Right renal pelvis (tissue), 4 donors: ENCODE data around the gene CBFA2T3. TPM values are rescaled to one million over a fixed set of nuclear protein-coding genes. Genes with fewer than 3 reads are reported as not detected.

Source experiments
- DNase-seq, 4 donors: peaks; one replicate each; pipeline ENCODE4 v3.0.0-alpha.2; 2013; ENCODE audit warnings: low read depth in 4 of 4, low spot score in 3 of 4, missing footprints in 1 of 4
- polyA plus RNA-seq, 4 donors: library from polyadenylated mRNA; unstranded; fragments of 120-200 nt; gene quantifications; one replicate each; pipeline ENCODE4 v1.2.1, GENCODE V29; 2013; ENCODE audit not compliant: insufficient read length in 4 of 4

Gene CBFA2T3
- polyA plus RNA-seq, 4 donors: 2.4 to 3.3 (median 2.8) TPM

DNA sequence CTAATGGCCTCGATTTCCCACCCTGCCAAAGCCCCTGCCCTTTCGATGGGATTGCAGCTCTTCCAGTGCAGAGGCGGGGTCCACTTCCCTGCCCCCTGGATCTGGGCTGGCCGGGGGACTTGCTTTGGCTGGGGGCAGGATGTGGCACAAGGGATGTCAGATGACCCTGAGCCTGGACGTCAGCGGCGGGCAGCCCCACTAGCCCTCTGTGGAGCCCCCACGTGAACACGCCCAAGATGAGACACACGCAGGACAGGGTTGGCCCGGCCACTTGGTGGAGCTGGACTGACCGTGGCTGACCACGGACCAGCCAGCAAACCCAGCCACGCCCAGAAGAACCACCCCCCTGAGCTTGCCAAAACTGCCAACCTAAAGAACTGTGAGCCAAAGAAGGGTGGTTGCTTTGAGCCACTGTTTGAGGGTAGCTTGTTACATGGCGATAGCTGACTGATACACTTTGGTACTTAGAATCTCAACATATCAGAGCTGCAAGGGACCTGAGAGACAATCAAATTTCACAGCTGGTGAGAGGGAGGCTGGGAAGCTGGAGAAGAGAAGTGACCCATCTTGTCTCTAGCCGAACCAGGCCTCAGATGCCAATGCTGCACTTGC, 63.9 kb downstream of the CBFA2T3 start:
- DNase-seq: no peak

DNA sequence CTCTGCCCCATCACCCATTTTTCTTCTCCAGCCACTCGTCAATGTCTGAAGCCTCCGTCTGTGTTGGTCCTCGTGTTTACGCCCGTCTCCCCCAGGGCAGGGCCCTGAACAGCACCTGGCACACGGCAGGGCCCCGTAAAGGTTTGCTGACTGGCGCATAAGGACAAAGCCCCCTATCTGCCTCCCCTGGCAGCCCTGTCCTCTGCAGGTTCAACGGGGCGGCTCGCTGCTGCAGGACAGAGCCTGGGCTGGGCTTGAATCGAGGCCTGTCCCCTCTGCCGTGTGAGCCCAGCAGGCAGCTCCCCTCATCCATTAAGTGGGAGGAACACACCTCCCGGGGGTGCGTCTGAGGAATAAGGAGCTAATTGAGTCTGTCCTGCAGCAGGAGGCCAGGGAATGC, 64.5 kb downstream of the CBFA2T3 start:
- DNase-seq: no peak

DNA sequence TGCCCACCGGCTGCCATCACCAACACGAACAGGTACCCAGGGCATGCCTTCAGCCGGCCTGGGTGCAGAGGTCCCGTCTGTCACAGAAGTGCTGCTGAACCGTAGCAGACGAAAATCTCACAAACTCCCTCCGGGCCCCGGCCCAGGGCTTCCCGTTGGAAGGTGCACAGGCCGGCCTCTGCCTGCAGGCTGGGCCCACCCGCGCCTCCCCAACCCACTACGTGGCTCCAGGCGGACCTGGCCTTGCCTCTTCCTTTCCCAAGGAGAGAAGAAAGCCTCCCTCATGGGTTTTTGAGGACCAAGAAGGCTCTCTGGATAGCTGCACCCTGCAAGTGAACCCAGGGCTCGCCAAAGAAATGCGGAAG, 65.1 kb downstream of the CBFA2T3 start:
- no peak for DNase-seq

DNA sequence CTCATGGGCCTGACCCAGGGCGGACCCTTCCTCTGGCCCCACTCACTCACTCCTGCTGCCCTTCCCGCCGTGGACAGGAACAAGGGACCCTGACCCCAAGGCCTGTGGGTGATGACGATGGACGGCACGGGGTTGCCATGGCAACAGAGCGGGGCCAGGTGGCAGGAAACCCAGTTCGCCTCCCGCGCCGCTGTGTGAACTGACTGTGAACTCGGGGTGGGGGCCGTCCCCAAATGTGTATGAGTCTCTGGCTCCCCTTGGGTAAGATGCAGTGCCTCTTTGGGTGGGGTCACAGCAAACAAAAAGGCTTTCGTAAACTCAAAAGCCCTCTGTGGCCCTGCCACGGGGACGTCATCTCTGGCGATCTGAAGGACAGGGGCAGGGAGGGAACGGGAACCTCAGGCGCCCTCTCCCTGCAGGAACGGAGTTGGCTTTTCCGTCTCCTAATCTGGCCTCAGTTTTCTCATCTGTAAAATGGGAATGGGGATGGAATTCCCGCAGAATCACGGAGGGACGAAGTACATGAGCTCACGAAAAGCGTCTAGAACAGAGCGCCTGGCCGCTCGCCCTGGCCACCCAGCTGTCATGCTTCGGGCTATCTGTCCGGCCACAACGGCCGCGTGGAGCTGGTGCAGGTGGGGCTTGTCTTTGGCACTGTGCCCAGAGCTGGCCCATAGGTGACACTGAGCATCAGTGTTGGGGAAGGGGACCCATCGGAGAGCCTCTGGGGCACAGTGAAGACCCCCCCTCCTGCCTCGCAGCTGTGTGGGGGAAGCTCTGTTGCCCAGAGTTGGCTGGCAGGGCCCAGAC, 65.7 kb downstream of the CBFA2T3 start:
- no peak for DNase-seq

GRCh38 chr16:88910284-88911135, 66.5 kb downstream of the CBFA2T3 start:
- no peak for DNase-seq

DNA sequence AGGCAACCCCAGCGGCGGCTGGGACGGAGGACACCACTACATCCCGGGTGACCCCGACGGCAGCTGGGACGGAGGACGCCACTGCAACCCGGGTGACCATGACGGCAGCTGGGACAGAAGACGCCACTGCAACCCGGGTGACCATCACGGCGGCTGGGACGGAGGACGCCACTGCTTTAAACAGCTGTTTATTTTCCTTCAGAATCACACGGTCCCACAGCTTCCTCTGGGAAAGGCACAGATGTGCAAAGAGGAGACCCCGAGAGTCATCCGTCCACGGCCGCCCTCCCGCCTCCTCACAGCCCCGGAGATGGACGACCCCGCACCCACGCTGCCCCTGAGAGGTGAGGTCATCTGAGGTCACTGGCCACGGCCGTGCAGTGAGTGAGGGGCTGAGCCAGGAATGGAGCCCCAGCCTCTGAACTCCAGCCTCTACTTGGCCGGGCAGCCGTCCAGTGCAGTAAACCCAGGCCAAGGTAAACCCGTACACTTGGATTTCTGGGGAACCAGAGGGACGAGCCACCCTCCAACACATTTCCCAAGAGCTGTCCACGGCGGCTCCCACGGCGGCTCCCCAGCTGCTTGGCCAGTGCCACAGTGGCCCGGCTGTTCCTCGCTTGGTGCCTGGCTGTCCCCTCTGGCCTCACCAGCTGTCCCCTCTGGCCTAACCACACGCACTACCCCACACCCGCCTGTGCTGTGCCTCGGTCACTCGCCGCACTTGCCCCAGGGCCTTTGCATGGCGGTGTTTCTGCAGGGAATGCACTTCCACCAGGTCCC, 67.4 kb downstream of the CBFA2T3 start:
- DNase-seq: no peak

- no peak for DNase-seq
Measured at GRCh38 chr16:88908307-88908706, 68.7 kb downstream of the CBFA2T3 start.

DNA sequence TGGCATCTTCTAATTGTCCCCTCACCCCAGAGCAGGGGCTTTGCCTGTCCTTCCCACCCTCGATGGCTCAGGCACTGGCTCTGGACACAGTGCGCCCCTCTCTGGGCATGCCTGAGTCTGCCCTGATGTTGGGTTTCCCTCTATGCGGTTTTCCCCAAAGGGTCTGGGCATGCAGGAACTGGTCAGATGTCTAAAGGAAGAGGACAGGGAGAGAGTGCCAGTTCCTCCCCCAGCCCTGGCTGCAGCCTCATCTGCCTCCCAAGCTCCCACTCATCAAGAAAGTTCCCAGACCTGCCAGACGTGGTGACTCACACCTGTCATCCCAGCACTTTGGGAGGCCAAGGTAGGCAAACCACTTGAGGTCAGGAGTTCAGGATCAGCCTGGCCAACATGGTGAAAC, 69.2 kb downstream of the CBFA2T3 start:
- DNase-seq: no peak

DNA sequence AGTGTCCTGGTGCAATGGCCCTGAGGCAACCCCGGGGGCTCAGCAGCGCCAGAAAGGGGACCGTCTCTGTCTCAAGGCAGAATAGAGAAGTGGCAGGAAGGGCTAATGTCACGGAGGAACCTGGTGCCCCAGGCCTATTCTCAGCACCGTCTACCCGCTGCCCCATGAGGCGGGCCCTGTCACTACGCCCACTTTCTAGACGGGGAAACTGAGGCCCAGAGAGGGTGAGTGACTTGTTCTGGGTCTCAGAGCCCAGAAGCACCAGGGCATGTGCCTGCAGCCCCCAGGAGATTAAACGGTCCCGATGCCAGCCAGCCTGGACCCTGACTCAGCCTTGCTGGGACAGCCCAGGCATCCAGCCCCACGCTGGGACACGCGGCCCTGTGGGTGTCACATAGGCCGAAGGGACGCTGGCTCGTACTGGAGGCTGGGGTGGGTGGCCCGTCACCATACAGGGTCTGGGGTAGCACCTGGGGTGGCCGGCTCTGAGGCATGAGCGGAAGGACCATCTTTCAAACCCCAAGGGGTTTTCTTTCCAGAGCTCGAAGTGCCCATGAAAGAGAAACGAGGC, 70.4 kb downstream of the CBFA2T3 start:
- no peak for DNase-seq

GRCh38 chr16:88906020-88906419, 71.0 kb downstream of the CBFA2T3 start:
- DNase-seq: no peak

DNA sequence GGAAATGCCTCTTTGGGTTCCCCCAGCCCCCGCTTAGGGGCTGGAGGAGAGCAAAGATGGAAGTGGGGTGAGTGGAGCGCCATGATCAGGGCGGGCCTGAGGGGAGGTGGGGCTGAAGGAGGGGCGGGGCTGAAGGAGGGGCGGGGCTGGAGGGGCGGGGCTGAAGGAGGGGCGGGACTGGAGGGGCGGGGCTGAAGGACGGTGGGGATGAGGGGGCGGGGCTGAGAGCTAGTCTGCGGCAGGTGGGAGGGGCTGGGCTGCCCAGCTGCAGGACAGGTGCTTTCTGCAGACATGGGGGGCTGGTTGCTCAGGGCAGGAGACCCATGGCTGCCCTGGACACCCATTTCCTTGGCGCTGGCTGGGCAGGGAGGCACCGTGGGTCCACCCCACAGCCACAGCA, 71.4 kb downstream of the CBFA2T3 start:
- DNase-seq: no peak

DNA sequence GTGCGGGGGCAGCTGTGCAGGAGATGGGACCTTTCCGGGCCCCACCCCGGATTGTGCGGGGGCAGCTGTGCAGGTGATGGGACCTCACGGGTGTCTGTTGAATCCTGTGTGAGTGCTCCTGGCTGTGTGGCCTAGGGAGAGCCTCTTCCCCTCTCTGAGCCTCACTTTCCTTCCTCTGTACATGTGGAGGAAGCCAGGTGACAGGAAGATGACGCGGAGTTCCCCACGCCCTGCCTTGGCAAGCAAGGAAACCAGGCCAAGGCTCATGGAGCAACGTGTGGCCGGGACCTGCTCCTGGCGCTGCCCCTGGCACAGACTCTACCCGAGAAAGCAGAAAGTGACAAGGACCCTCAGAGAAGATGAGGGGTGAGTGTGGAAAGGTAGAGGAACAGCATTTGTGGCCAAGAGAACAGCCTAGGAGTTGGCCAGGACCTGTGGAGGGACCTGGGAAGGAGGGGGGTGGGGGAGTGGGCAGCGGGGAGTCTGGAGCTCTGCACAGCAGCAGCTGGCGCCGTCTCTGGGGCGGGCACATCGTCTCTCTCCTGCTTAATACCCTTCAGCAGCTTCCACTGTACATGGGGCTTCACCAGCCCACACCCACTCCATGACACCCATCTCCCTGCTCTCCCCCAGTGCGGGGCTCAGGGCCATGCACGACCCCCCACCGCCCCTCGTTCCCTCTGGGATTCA, 72.2 kb downstream of the CBFA2T3 start:
- no peak for DNase-seq

DNA sequence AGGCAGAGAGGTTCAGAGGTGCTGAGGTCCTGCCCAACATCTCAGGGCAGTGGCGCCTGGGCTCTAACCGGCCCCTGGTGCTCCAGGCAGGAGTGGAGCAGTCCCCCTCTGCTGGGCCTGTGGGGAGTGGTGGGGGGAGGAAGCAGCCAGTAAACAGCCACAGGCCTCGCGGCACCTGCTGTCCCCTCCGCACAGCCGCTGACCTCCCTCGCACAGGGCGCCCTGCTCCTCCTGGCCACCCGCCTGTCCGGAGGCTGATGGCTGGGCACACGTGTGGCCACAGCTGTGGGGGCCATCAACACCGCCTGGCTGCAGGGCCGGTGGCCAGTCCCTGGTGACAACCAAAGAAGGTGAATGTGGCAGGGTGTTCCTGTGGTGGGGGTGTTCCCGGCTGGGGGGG, 73.7 kb downstream of the CBFA2T3 start:
- no peak for DNase-seq

DNA sequence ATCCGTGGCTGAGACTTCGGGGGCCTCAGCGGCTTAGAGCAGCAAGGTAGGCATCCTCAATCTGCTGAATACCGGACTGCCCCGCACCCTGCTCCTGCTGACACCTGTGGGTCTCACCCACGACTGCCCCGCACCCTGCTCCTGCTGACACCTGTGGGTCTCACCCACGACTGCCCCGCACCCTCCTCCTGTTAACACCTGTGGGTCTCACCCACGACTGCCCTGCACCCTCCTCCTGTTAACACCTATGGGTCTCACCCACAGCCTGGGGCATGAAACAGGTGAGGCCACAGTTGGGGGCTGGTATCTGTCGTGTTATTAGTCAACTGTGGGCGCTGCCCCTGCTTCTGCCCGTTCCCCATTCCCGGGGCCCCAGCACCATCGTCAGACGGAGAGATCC, 74.3 kb downstream of the CBFA2T3 start:
- DNase-seq: no peak

DNA sequence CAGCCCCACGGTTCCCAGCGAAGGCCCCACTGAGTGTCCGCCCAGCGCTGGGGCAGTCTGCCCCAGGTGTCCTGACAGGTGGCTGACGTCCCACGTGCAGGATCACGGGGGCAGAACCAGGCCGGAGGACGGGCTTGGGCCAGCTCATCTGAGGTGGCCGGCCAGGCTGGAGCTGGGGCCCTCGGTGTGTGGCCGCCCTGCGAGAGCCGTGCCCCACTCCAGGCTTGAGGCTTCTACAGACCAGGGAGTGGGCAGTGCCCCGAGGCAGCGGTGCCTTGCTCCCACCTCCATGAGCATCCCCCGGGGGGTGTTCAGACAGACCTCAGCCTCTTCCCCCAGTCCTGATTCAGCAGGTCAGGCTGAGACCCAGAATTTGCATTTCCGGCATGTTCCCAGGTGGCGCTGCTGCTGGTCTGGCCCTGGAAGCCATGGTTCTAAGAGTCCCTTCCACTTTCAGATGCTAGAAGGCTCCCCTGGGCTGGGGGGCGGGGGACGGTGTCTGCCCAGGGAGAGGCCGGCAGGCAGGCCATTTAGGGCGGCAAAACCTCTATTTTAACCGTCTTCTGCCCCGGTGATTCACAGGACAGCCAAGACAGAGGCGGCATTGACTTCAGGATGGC, 75.2 kb downstream of the CBFA2T3 start:
- no peak for DNase-seq

GRCh38 chr16:88900662-88901052, 76.3 kb downstream of the CBFA2T3 start:
- no peak for DNase-seq

GRCh38 chr16:88899901-88900661, 76.9 kb downstream of the CBFA2T3 start:
- DNase-seq: no peak

GRCh38 chr16:88897696-88898425, 79.1 kb downstream of the CBFA2T3 start:
- no peak for DNase-seq
